GM10847 (cell line): ENCODE data around the gene SYMPK.
A peak's percentile ranks its signal among the peaks of the same experiment; 100 is the strongest.

Experiments used
- POLR2A ChIP-seq: IDR thresholded peaks from 2 replicates; pipeline ENCODE4 v1.6.1; 2011; ENCODE audit not compliant: insufficient read length; ENCODE audit errors: extremely low read depth

The SYMPK gene

GRCh38 chr19:45890877-45891276 is 27.9 kb upstream of the SYMPK start:
- TF ChIP-seq POLR2A: no peak

GRCh38 chr19:45889210-45889885 is 26.4 kb upstream of the SYMPK start:
- no peak for TF ChIP-seq POLR2A

GRCh38 chr19:45887200-45887710 is 24.3 kb upstream of the SYMPK start:
- TF ChIP-seq POLR2A: no peak

GRCh38 chr19:45886427-45887199 is 23.7 kb upstream of the SYMPK start:
- TF ChIP-seq POLR2A: peak; percentile 41

- peak; percentile 62 for TF ChIP-seq POLR2A
Observed at GRCh38 chr19:45885556-45886426, 22.8 kb upstream of the SYMPK start, which contains the start of gene IRF2BP1. Gene IRF2BP1 (minus strand): TSS chr19:45886141. CDS start chr19:45885774, 367 bp downstream.

- TF ChIP-seq POLR2A: no peak
Observed at GRCh38 chr19:45884682-45885555, 22.0 kb upstream of the SYMPK start.

- no peak for TF ChIP-seq POLR2A
Observed at GRCh38 chr19:45883881-45884681, 21.1 kb upstream of the SYMPK start.

- no peak for TF ChIP-seq POLR2A
Observed at GRCh38 chr19:45883586-45883880, 20.6 kb upstream of the SYMPK start.

- TF ChIP-seq POLR2A: peak; percentile 78
Observed at GRCh38 chr19:45882652-45883585, 20.0 kb upstream of the SYMPK start.

GRCh38 chr19:45881909-45882528 is 19.1 kb upstream of the SYMPK start:
- no peak for TF ChIP-seq POLR2A

GRCh38 chr19:45881082-45881908 is 18.3 kb upstream of the SYMPK start:
- no peak for TF ChIP-seq POLR2A
